ENCODE results near the gene APMAP.

The APMAP gene

DNA sequence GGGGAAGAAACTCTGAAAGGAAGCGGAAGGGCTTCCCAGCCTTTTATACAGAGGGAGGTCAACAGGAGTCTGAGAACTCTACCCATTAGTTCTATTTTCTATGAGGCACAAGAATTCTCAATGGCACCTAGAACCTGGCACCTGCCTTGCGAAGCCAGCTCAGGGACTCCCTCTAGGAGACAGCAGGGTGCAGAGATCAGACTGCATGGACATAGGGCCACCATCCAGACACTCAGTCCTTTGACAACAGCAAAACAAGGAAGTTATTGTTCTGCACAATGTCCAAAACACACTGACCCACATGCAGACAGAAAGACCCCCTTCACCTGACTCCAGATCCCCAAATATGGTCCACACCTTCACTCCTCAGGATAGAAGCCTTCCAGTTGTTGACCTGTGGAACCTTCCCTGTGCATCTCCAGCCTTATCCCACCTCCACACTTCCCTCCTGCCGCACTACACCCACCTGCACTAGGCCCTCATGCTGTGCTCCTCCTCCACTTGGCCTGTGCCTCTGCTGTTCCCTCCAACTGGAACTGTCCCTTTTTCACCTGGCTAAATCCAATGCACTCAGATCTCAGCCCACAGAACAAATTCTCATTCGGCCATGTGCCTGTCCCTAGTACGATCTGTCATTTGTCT is 37.6 kb upstream of the APMAP start:
- Histone ChIP-seq H4K20me1 (ENCODE audit: insufficient read depth, low read length) (no peaks in the 10 kb centered on the region), H3K36me3 (replicated peaks; ENCODE audit: low read depth, low read length) (no peaks in the 10 kb centered on the region), H3K27me3 (ENCODE audit: low read depth, low read length) (no peaks in the 10 kb centered on the region), H3K4me2 (ENCODE audit: low read length) (no peak overlapping the region), H3K4me1 (ENCODE audit: low read length) (no peaks in the 10 kb centered on the region), H2AFZ (ENCODE audit: low read depth, low read length) (no peak overlapping the region), H3K27ac (ENCODE audit: low read length) (no peak overlapping the region), H3K4me3 (ENCODE audit: low read length) (no peak overlapping the region), H3K79me2 (ENCODE audit: low read length) (no peaks in the 10 kb centered on the region), H3K9me3 (ENCODE audit: insufficient read depth, low read length) (no peaks in the 10 kb centered on the region), H3K9ac (ENCODE audit: low read length) (no peak overlapping the region)
- TF ChIP-seq EZH2phosphoT487 (IDR thresholded peaks at IDR 0.05; ENCODE audit: low read depth), result no peak
- TF ChIP-seq, protein P1, sequence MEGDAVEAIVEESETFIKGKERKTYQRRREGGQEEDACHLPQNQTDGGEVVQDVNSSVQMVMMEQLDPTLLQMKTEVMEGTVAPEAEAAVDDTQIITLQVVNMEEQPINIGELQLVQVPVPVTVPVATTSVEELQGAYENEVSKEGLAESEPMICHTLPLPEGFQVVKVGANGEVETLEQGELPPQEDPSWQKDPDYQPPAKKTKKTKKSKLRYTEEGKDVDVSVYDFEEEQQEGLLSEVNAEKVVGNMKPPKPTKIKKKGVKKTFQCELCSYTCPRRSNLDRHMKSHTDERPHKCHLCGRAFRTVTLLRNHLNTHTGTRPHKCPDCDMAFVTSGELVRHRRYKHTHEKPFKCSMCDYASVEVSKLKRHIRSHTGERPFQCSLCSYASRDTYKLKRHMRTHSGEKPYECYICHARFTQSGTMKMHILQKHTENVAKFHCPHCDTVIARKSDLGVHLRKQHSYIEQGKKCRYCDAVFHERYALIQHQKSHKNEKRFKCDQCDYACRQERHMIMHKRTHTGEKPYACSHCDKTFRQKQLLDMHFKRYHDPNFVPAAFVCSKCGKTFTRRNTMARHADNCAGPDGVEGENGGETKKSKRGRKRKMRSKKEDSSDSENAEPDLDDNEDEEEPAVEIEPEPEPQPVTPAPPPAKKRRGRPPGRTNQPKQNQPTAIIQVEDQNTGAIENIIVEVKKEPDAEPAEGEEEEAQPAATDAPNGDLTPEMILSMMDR (IDR thresholded peaks at IDR 0.05; ENCODE audit: low read depth, low read length), result no peak

DNA sequence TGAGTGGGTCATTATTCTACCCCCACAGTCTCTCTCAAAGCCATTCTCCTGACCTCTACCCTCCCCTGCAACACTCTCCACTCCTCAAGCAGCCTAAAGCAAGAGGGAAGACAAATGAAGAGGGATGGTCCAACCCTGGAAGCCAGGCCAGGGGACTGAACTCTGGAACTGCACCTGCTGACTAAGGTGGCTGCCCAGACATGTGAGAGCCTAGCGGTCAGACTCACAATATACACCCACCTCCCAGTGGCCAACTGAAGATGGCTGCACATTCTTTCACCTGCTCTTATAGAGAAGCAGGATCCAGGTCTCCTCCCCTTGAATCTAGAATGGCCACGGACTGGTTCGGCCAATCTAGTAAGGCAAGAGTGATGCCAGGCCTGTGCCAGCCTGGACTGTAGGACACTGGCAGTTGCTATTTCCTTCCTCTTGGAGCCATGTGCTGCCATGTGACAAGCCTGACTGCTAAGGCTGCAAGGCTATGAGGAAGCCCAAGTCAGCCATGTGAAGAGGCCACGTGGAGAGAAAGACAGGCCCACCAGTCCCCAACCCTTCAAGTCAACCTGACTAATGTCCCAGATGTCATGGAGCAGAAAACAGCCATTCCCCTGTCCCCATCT is 33.5 kb upstream of the APMAP start:
- no peak overlapping the region for H3K4me3 ChIP-seq (ENCODE audit: low read length)
- H3K9ac ChIP-seq (ENCODE audit: low read length), result no peak overlapping the region
- H3K4me2 ChIP-seq (ENCODE audit: low read length), result no peak overlapping the region
- no peaks in the 10 kb centered on the region for H3K9me3 ChIP-seq (ENCODE audit: insufficient read depth, low read length)
- H3K36me3 ChIP-seq (replicated peaks; ENCODE audit: low read depth, low read length), result no peaks in the 10 kb centered on the region
- no peaks in the 10 kb centered on the region for H3K27me3 ChIP-seq (ENCODE audit: low read depth, low read length)
- H3K4me1 ChIP-seq (ENCODE audit: low read length), result no peaks in the 10 kb centered on the region
- no peak for TF ChIP-seq EZH2phosphoT487 (IDR thresholded peaks at IDR 0.05; ENCODE audit: low read depth)
- TF ChIP-seq, protein P1 (IDR thresholded peaks at IDR 0.05; ENCODE audit: low read depth, low read length), result no peak
- H3K79me2 ChIP-seq (ENCODE audit: low read length), result no peaks in the 10 kb centered on the region
- no peaks in the 10 kb centered on the region for H4K20me1 ChIP-seq (ENCODE audit: insufficient read depth, low read length)
- H2AFZ ChIP-seq (ENCODE audit: low read depth, low read length), result no peak overlapping the region
- no peak overlapping the region for H3K27ac ChIP-seq (ENCODE audit: low read length)

DNA sequence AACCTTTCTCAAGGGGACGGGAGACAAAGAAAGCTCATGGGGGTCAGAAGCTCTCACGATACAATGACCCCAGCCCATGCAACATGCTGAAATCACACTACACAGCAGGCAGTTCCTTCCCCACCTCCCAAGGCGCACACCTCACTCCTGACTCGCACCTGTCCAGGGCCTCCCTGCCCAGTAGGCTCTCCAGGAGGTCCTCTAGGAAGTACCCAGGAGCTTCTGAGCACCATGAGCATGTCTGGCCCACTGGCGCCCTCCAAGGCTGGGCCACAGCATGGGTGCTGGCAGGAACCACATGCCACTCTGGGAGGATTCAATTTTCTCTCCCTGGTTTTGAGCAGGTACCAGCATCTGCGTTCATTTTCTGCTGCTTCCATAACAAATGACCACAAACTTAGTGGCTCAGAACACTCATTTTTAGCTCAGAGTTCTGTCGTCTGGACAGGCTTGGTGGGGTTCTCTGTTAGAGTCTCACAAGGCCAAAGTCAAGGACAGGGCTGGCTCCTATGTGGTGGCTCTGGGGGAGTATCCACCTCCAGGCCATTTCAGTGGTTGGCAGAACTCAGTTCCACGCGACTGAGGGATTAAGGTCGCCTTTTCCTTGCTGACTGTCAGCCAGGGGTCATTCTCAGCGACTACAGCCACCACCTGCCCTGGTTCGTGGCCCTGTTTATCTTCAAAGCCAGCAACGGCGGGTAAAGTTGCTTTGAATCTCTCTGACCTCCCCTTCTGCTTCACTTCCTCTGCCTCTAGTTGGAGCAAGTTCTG is 32.7 kb upstream of the APMAP start:
- no peak overlapping the region for H2AFZ ChIP-seq (ENCODE audit: low read depth, low read length)
- H3K36me3 ChIP-seq (replicated peaks; ENCODE audit: low read depth, low read length), result no peaks in the 10 kb centered on the region
- H3K4me3 ChIP-seq (ENCODE audit: low read length), result no peak overlapping the region
- TF ChIP-seq, protein P1 (IDR thresholded peaks at IDR 0.05; ENCODE audit: low read depth, low read length), result no peak
- no peak for TF ChIP-seq EZH2phosphoT487 (IDR thresholded peaks at IDR 0.05; ENCODE audit: low read depth)
- H3K4me2 ChIP-seq (ENCODE audit: low read length), result no peak overlapping the region
- H3K27me3 ChIP-seq (ENCODE audit: low read depth, low read length), result no peaks in the 10 kb centered on the region
- no peaks in the 10 kb centered on the region for H3K9me3 ChIP-seq (ENCODE audit: insufficient read depth, low read length)
- H3K27ac ChIP-seq (ENCODE audit: low read length), result no peak overlapping the region
- no peaks in the 10 kb centered on the region for H3K79me2 ChIP-seq (ENCODE audit: low read length)
- H3K4me1 ChIP-seq (ENCODE audit: low read length), result no peaks in the 10 kb centered on the region
- H4K20me1 ChIP-seq (ENCODE audit: insufficient read depth, low read length), result no peaks in the 10 kb centered on the region
- no peak overlapping the region for H3K9ac ChIP-seq (ENCODE audit: low read length)

DNA sequence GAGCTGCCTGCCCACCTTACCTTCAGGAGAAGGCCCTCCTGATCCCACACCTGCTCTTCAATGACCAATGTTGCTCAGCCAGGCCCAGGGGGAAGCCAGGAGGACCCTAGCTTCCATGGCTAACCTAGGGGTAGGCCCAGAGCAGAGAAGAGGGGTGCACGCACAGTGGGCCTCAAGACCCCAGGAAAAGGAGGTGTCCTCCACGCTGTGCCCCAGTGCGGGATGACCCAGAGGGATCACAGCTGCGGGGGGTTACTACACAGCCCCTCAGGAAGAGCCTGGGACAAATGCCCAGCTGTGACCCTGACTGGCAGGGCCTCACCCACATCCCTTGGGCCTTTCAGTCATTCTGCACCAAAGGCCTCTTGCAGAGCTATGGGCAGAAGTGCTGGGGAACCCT is 31.6 kb upstream of the APMAP start:
- Histone ChIP-seq H3K9ac (ENCODE audit: low read length) (no peak overlapping the region), H3K9me3 (ENCODE audit: insufficient read depth, low read length) (no peaks in the 10 kb centered on the region), H3K27ac (ENCODE audit: low read length) (no peak overlapping the region), H3K27me3 (ENCODE audit: low read depth, low read length) (no peaks in the 10 kb centered on the region), H3K36me3 (replicated peaks; ENCODE audit: low read depth, low read length) (no peaks in the 10 kb centered on the region), H3K79me2 (ENCODE audit: low read length) (no peaks in the 10 kb centered on the region), H4K20me1 (ENCODE audit: insufficient read depth, low read length) (no peaks in the 10 kb centered on the region), H3K4me3 (ENCODE audit: low read length) (no peak overlapping the region), H2AFZ (ENCODE audit: low read depth, low read length) (no peak overlapping the region), H3K4me2 (ENCODE audit: low read length) (no peak overlapping the region), H3K4me1 (ENCODE audit: low read length) (no peaks in the 10 kb centered on the region)
- TF ChIP-seq, protein P1 (IDR thresholded peaks at IDR 0.05; ENCODE audit: low read depth, low read length), result no peak
- TF ChIP-seq EZH2phosphoT487 (IDR thresholded peaks at IDR 0.05; ENCODE audit: low read depth), result no peak

Measured in OCI-LY3 (cell line).